ENCODE measurements around the gene ADH7. TPM values are rescaled to one million over a fixed set of nuclear protein-coding genes. Genes with fewer than 3 reads are reported as not detected.
"Not testable (repeated sequence)": the region's sequence is repeated elsewhere in the genome, so short reads cannot be mapped to it uniquely, and the experiment has no call there.

The ADH7 gene
- total RNA-seq, 1 experiment from 2014 or later = not detected

DNA sequence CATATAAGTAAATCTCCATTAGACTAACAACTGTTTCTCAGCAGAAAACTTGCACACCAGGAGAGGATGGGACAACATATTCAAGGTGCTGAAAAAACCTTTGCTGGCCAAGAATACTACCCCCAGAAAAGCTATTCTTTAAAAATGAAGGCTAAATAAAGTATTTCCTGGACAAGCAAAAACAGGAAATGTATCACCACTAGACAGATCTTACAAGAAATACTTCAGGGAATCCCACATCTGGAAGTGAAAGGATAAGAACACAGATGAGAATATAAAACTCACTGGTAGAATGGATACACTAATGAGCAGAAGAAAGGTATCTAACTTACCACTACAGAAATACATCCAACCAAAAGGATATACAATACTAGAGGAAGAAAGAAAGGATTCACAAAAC, 55.6 kb downstream of the ADH7 start:
- no peak for DNase-seq (ENCODE audit: low read depth)

DNA sequence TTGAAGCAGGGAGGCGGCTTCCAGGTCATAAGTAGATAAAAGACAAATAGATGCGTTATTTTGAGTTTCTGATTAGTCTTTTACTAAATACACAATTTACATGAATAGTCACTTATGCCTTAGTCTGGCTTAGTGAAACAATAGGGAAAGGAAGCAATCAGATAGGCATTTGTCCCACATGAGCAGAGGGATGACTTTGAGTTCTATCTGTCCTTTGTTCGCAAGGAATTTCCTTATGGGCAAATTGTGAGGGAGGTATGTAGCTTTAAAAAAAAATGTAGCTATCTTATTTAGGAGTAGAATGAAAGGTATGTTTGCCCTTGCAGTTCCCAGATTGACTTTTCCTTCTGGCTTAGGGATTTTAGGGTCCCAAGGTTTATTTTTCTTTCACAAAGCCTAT, 56.3 kb downstream of the ADH7 start:
- DNase-seq (ENCODE audit: low read depth) = no peak

DNA sequence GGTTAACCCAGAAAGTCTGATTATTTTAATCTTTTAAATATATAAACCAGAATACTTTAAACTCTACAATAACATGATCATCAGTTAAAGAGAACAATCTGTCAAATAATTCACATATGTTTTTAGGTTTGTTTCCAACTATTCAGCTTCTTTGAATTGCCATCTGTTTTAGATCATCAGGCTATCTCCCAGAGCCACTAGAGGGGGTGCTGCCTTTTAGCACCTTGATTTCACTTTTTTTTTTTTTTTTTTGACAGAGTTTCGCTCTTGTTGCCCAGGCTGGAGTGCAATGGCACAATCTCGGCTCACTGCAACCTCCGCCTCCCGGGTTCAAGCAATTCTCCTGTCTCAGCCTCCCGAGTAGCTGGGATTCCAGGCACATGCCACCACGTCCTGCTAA, 57.8 kb downstream of the ADH7 start:
- DNase-seq (ENCODE audit: low read depth) = not testable (repeated sequence)

DNA sequence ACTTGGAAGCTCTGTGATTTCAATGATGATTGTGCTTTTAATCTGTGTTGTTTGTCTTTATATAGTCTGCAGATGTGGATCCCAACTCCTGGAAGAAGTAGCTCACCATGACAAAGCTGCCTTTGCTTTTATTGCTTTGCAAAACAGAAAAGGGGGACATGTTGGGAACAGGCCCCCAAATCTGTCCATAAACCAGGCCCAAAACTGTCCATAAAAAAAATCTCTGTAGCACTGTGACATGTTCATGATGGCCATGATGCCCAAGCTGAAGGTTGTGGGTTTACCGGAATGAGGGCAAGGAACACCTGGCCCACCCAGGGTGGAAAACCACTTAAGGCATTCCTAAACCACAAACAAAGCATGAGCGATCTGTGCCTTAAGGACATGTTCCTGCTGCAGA, 62.7 kb downstream of the ADH7 start:
- not testable (repeated sequence) for DNase-seq (ENCODE audit: low read depth)

DNA sequence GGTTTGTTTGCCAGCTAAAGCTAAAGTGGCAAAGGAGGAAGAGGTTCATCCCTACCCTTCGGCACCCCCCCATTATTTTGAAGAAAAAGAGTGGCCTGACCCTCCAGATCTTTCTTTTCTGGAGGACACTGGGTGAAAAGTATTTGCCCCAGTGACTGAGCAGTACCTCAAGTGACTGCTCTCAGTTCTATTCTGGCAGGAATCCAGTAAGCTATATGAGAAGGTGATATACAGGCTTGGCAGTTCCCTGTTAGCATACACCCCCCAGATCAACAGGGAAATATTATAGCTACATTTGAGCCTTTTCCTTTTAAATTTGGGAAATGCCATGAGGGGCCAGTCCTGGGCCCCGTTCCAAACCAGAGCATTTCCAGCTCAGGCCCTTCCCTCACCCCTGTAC, 67.3 kb downstream of the ADH7 start:
- DNase-seq (ENCODE audit: low read depth) = not testable (repeated sequence)

DNA sequence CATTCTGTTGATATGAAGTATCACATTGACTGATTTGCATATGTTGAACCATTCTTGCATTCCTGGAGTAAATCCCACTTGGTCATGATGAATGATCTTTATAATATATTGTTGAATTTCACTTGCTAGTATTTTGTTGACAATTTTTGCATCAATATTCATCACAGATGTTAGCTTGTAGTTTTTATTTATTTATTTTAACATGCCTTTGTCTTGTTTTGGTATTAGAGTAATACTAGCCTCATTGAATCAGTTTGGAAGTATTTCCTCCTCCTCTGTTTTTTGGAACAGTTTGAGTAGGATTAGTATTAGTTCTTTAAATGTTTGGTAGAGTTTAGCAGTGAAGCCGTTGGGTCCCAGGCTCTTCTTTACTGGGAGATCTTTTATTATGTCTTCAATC, 68.7 kb downstream of the ADH7 start:
- no peak for DNase-seq (ENCODE audit: low read depth)

DNA sequence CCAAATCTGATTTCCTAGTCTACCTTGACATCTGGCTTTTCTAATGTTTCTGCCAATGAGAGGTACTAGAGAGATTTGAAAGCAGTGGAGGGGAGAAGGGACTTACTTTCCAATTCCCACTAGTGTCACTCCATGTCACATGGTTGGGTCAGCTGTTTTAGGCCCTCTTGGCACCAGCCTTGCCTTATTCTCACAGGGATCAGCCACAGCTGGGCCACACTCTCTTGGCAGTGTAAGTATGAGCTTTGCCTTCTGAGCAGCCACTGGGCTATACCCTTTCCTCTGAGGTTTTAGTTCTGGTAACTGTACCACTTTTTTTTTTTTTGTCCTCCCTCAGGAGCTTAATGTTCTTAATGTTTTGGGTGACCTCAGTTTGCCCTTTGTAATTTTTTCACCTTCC, 72.4 kb downstream of the ADH7 start:
- DNase-seq (ENCODE audit: low read depth) = no peak

Other genes starting within 250 kb of the ADH7 start
- gene ADH6, start 216.1 kb downstream of the ADH7 start, total RNA-seq (2014; rRNA removed; shearing (Covaris generic)) = not detected in 2 replicates
- not detected in 2 replicates for gene ADH1A, start 144.4 kb downstream of the ADH7 start, total RNA-seq (2014; rRNA removed; shearing (Covaris generic))
- gene ADH1B, start 113.9 kb downstream of the ADH7 start, total RNA-seq (2014; rRNA removed; shearing (Covaris generic)) = not detected in 2 replicates
- not detected in 2 replicates for gene ADH1C, start 82.6 kb downstream of the ADH7 start, total RNA-seq (2014; rRNA removed; shearing (Covaris generic))
- not detected in 2 replicates for gene C4orf17, start 75.7 kb upstream of the ADH7 start, total RNA-seq (2014; rRNA removed; shearing (Covaris generic))
- gene TRMT10A, start 128.7 kb upstream of the ADH7 start, total RNA-seq (2014; rRNA removed; shearing (Covaris generic)) = 3.7 and 5.6 TPM in 2 replicates
- gene MTTP, start 139.5 kb upstream of the ADH7 start, total RNA-seq (2014; rRNA removed; shearing (Covaris generic)) = 0.15 and 1.0 TPM in 2 replicates
- gene C4orf54, start 222.5 kb upstream of the ADH7 start, total RNA-seq (2014; rRNA removed; shearing (Covaris generic)) = 0.17 TPM in 1 of 2 replicates, not detected in the other

Measured in Daoy (cell line).